OCI-LY7 (cell line): ENCODE measurements around the gene CD86.

Experiments used
- EZH2phosphoT487 ChIP-seq: fragments of 200-600 bp; sonication (generic); IDR thresholded peaks from 2 replicates; pipeline ENCODE4 v1.6.1; 2018; ENCODE audit warnings: low read depth, borderline replicate concordance, mild to moderate bottlenecking, mixed run types, antibody characterized with exemption, low read length, moderate library complexity, mixed read lengths
- TF ChIP-seq, protein P1 (sequence below): fragments of 200-600 bp; sonication (generic); conservative IDR thresholded peaks from 2 replicates; pipeline ENCODE4 v1.5.1; 2014; ENCODE audit warnings: mild to moderate bottlenecking, antibody characterized with exemption, low read length, moderate library complexity, mixed read lengths

- TF ChIP-seq, protein P1, sequence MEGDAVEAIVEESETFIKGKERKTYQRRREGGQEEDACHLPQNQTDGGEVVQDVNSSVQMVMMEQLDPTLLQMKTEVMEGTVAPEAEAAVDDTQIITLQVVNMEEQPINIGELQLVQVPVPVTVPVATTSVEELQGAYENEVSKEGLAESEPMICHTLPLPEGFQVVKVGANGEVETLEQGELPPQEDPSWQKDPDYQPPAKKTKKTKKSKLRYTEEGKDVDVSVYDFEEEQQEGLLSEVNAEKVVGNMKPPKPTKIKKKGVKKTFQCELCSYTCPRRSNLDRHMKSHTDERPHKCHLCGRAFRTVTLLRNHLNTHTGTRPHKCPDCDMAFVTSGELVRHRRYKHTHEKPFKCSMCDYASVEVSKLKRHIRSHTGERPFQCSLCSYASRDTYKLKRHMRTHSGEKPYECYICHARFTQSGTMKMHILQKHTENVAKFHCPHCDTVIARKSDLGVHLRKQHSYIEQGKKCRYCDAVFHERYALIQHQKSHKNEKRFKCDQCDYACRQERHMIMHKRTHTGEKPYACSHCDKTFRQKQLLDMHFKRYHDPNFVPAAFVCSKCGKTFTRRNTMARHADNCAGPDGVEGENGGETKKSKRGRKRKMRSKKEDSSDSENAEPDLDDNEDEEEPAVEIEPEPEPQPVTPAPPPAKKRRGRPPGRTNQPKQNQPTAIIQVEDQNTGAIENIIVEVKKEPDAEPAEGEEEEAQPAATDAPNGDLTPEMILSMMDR = no peak
- no peak for TF ChIP-seq EZH2phosphoT487
Measured at GRCh38 chr3:122076491-122077292, 21.5 kb downstream of the CD86 start.
